ENCODE measurements around the gene OAF. TPM values are rescaled to one million over a fixed set of nuclear protein-coding genes. Genes with fewer than 3 reads are reported as not detected.
A peak's percentile ranks its signal among the peaks of the same experiment; 100 is the strongest.

The OAF gene
- polyA plus RNA-seq, 2 of the 4 experiments (the other 2 are of a cell fraction): 3.0 to 3.8 TPM

- no peak for TF ChIP-seq REST (IDR thresholded peaks at IDR 0.05)
- TF ChIP-seq FOSL2 (IDR thresholded peaks at IDR 0.05): no peak
- no peak for TF ChIP-seq FOSL2 (CRISPR knock-in tag; IDR thresholded peaks at IDR 0.05)
- no peak for TF ChIP-seq JUNB (IDR thresholded peaks at IDR 0.05)
- TF ChIP-seq JUN (IDR thresholded peaks at IDR 0.05): no peak
- TF ChIP-seq USF2 (IDR thresholded peaks at IDR 0.05): no peak
- no peak for TF ChIP-seq TFCP2L1 (CRISPR knock-in tag; IDR thresholded peaks at IDR 0.05)
These were observed 18.1 kb downstream of the OAF start (continued) for GRCh38 chr11:120228794-120229384.

GRCh38 chr11:120229451-120230424 lies 18.9 kb downstream of the OAF start:
- DNase-seq (ENCODE audit: low read depth in 1 of 2, low spot score in 1 of 2) (peak in 1 of 2 experiments; percentile 20), FAIRE-seq (no peak), ATAC-seq (peak in 1 of 2 experiments; percentile 62; a peak in 3 of 6 replicates)
- Histone ChIP-seq H3K4me2 (no peak overlapping the region), H3K27ac (no peak overlapping the region), H3K4me1 (no peaks in the 10 kb centered on the region), H3K4me3 (no peak overlapping the region), H3K9me3 (0 out of 3 replicates have a peak, but pooled peaks cover 4% of the 10 kb centered on the region)
- CTCF ChIA-PET: interaction anchor here (0.8 to 19.9 kb wide), 23 partner anchors 9 to 544 kb away, joined by 3 to 407 read pairs (median 5); no protein-coding TSS in a partner anchor
- POLR2A ChIA-PET: no interaction called here
- 40% methylated on average over 16 of the region's 17 CpGs for WGBS (ENCODE audit: missing lambda C conversion rate)
- TF ChIP-seq RAD21 (conservative IDR thresholded peaks at IDR 0.05 in 1 of 2, IDR thresholded peaks at IDR 0.05 in 1 of 2): peak; percentile 61 to 68
- TF ChIP-seq RNF2 (IDR thresholded peaks at IDR 0.05; ENCODE audit: borderline replicate concordance, low read depth): no peak
- TF ChIP-seq CTCF (IDR thresholded peaks at IDR 0.05): peak; percentile 55
- peak; percentile 72 for TF ChIP-seq SMC3 (IDR thresholded peaks at IDR 0.05)

GRCh38 chr11:120230433-120231071 lies 19.7 kb downstream of the OAF start:
- ChIA-PET CTCF (interaction anchor here (0.6 to 19.9 kb wide), 11 partner anchors 10 to 545 kb away, joined by 3 to 407 read pairs (median 7); no protein-coding TSS in a partner anchor), POLR2A (no interaction called here)
- no peak for TF ChIP-seq KDM5A (IDR thresholded peaks at IDR 0.05)
- no peak for TF ChIP-seq CTCF (IDR thresholded peaks at IDR 0.05)
- TF ChIP-seq CBX2 (IDR thresholded peaks at IDR 0.05; ENCODE audit: borderline replicate concordance, low read depth): no peak
- TF ChIP-seq NR3C1 (IDR thresholded peaks at IDR 0.05): no peak
- TF ChIP-seq EP300 (IDR thresholded peaks at IDR 0.05): no peak
- no peak for TF ChIP-seq MYC (IDR thresholded peaks at IDR 0.05; ENCODE audit: borderline replicate concordance, low read length)
- no peak for TF ChIP-seq FOSB (CRISPR knock-in tag; IDR thresholded peaks at IDR 0.05)
- TF ChIP-seq JUNB (IDR thresholded peaks at IDR 0.05): no peak
- no peak for TF ChIP-seq RCOR1 (IDR thresholded peaks at IDR 0.05; ENCODE audit: low read depth, low read length)
- no peak for TF ChIP-seq NPAS2 (CRISPR knock-in tag; IDR thresholded peaks at IDR 0.05; ENCODE audit: borderline replicate concordance)
- no peak for TF ChIP-seq ZC3H11A (IDR thresholded peaks at IDR 0.05)
- DNase-seq (ENCODE audit: low read depth in 1 of 2, low spot score in 1 of 2): no peak
- no peak for FAIRE-seq
- no peak overlapping the region for H3K4me2 ChIP-seq
- no peaks in the 10 kb centered on the region for H3K4me1 ChIP-seq
- ATAC-seq: no peak
- H3K4me3 ChIP-seq: no peak overlapping the region
- 38% methylated on average over 5 of the region's 5 CpGs for WGBS (ENCODE audit: missing lambda C conversion rate)
- H3K9me3 ChIP-seq: 0 out of 3 replicates have a peak, but pooled peaks cover 4% of the 10 kb centered on the region
- no peak overlapping the region for H3K27ac ChIP-seq

All from A549 (cell line).